ENCODE measurements around the gene UPF3A.
"Not testable (repeated sequence)": the region's sequence is repeated elsewhere in the genome, so short reads cannot be mapped to it uniquely, and the experiment has no call there.

The UPF3A gene

GRCh38 chr13:114281351-114282040, at the start of gene UPF3A:
UPF3A (plus strand) TSS chr13:114281601; CDS start chr13:114281640, 39 bp downstream.
- Histone ChIP-seq H3K36me3 (ENCODE audit: insufficient read depth, low read length) (peaks cover 7% of the 10 kb centered on the region), H3K4me1 (ENCODE audit: insufficient read depth, low read length) (peaks cover 5% of the 10 kb centered on the region; the same call in 1 of the 2 replicates), H3K9ac (ENCODE audit: low read depth, low read length) (peak within 1 kb of the TSS; percentile 98), H3K9me3 (ENCODE audit: control insufficient read depth, insufficient read depth, low read length) (no peaks in the 10 kb centered on the region)

- H3K9ac ChIP-seq (ENCODE audit: low read depth, low read length) = no peak overlapping the region
- no peaks in the 10 kb centered on the region for H3K9me3 ChIP-seq (ENCODE audit: control insufficient read depth, insufficient read depth, low read length)
Measured at GRCh38 chr13:114231886-114232285, 49.5 kb upstream of the UPF3A start.

GRCh38 chr13:114234266-114234644, 47.1 kb upstream of the UPF3A start:
- Histone ChIP-seq H3K9me3 (ENCODE audit: control insufficient read depth, insufficient read depth, low read length) (no peaks in the 10 kb centered on the region), H3K36me3 (ENCODE audit: insufficient read depth, low read length) (peaks cover 13% of the 10 kb centered on the region), H3K9ac (ENCODE audit: low read depth, low read length) (peak overlapping the region; percentile 34; the same call in 1 of the 2 replicates), H3K4me1 (ENCODE audit: insufficient read depth, low read length) (peaks cover 26% of the 10 kb centered on the region)

More at GRCh38 chr13:114231886-114232285, 49.5 kb upstream of the UPF3A start:
- Histone ChIP-seq H3K4me1 (ENCODE audit: insufficient read depth, low read length) (peaks cover 47% of the 10 kb centered on the region), H3K36me3 (ENCODE audit: insufficient read depth, low read length) (no peaks in the 10 kb centered on the region)

GRCh38 chr13:114234645-114235421, 46.6 kb upstream of the UPF3A start, which contains the start of gene CDC16:
CDC16 (plus strand) TSS chr13:114234897; CDS start chr13:114235085, 188 bp downstream.
- H3K36me3 ChIP-seq (ENCODE audit: insufficient read depth, low read length) = peaks cover 18% of the 10 kb centered on the region
- no peaks in the 10 kb centered on the region for H3K9me3 ChIP-seq (ENCODE audit: control insufficient read depth, insufficient read depth, low read length)

GRCh38 chr13:114235697-114236096, 45.7 kb upstream of the UPF3A start:
- Histone ChIP-seq H3K4me1 (ENCODE audit: insufficient read depth, low read length) (peaks cover 12% of the 10 kb centered on the region), H3K9me3 (ENCODE audit: control insufficient read depth, insufficient read depth, low read length) (no peaks in the 10 kb centered on the region), H3K9ac (ENCODE audit: low read depth, low read length) (peak overlapping the region; percentile 91), H3K36me3 (ENCODE audit: insufficient read depth, low read length) (peaks cover 18% of the 10 kb centered on the region)

More at GRCh38 chr13:114234645-114235421, 46.6 kb upstream of the UPF3A start, which contains the start of gene CDC16:
- H3K9ac ChIP-seq (ENCODE audit: low read depth, low read length) = peak within 1 kb of the TSS; percentile 91
- H3K4me1 ChIP-seq (ENCODE audit: insufficient read depth, low read length) = peaks cover 20% of the 10 kb centered on the region

GRCh38 chr13:114236227-114236626, 45.2 kb upstream of the UPF3A start:
- Histone ChIP-seq H3K9ac (ENCODE audit: low read depth, low read length) (peak overlapping the region; percentile 91), H3K9me3 (ENCODE audit: control insufficient read depth, insufficient read depth, low read length) (no peaks in the 10 kb centered on the region), H3K36me3 (ENCODE audit: insufficient read depth, low read length) (peaks cover 20% of the 10 kb centered on the region), H3K4me1 (ENCODE audit: insufficient read depth, low read length) (peaks cover 10% of the 10 kb centered on the region)

- H3K9ac ChIP-seq (ENCODE audit: low read depth, low read length) = no peak overlapping the region
- peaks cover 33% of the 10 kb centered on the region for H3K36me3 ChIP-seq (ENCODE audit: insufficient read depth, low read length)
- H3K4me1 ChIP-seq (ENCODE audit: insufficient read depth, low read length) = peaks cover 10% of the 10 kb centered on the region
- H3K9me3 ChIP-seq (ENCODE audit: control insufficient read depth, insufficient read depth, low read length) = no peaks in the 10 kb centered on the region
Measured at GRCh38 chr13:114237415-114238112, 43.8 kb upstream of the UPF3A start.

GRCh38 chr13:114241918-114242317, 39.5 kb upstream of the UPF3A start:
- Histone ChIP-seq H3K9ac (ENCODE audit: low read depth, low read length) (no peak overlapping the region), H3K36me3 (ENCODE audit: insufficient read depth, low read length) (peaks cover 50% of the 10 kb centered on the region), H3K4me1 (ENCODE audit: insufficient read depth, low read length) (no peaks in the 10 kb centered on the region), H3K9me3 (ENCODE audit: control insufficient read depth, insufficient read depth, low read length) (no peaks in the 10 kb centered on the region)

GRCh38 chr13:114243971-114244370, 37.4 kb upstream of the UPF3A start:
- H3K36me3 ChIP-seq (ENCODE audit: insufficient read depth, low read length) = peaks cover 45% of the 10 kb centered on the region
- H3K9me3 ChIP-seq (ENCODE audit: control insufficient read depth, insufficient read depth, low read length) = no peaks in the 10 kb centered on the region
- no peaks in the 10 kb centered on the region for H3K4me1 ChIP-seq (ENCODE audit: insufficient read depth, low read length)
- no peak overlapping the region for H3K9ac ChIP-seq (ENCODE audit: low read depth, low read length)

- Histone ChIP-seq H3K9me3 (ENCODE audit: control insufficient read depth, insufficient read depth, low read length) (no peaks in the 10 kb centered on the region), H3K36me3 (ENCODE audit: insufficient read depth, low read length) (peaks cover 39% of the 10 kb centered on the region), H3K4me1 (ENCODE audit: insufficient read depth, low read length) (no peaks in the 10 kb centered on the region), H3K9ac (ENCODE audit: low read depth, low read length) (no peak overlapping the region)
Measured at GRCh38 chr13:114244637-114245036, 36.8 kb upstream of the UPF3A start.

GRCh38 chr13:114248011-114248410, 33.4 kb upstream of the UPF3A start:
- Histone ChIP-seq H3K36me3 (ENCODE audit: insufficient read depth, low read length) (peaks cover 31% of the 10 kb centered on the region), H3K9ac (ENCODE audit: low read depth, low read length) (no peak overlapping the region)

GRCh38 chr13:114249077-114249476, 32.3 kb upstream of the UPF3A start:
- no peaks in the 10 kb centered on the region for H3K9me3 ChIP-seq (ENCODE audit: control insufficient read depth, insufficient read depth, low read length)
- H3K4me1 ChIP-seq (ENCODE audit: insufficient read depth, low read length) = no peaks in the 10 kb centered on the region
- H3K36me3 ChIP-seq (ENCODE audit: insufficient read depth, low read length) = peaks cover 32% of the 10 kb centered on the region
- H3K9ac ChIP-seq (ENCODE audit: low read depth, low read length) = no peak overlapping the region

More at GRCh38 chr13:114248011-114248410, 33.4 kb upstream of the UPF3A start:
- Histone ChIP-seq H3K9me3 (ENCODE audit: control insufficient read depth, insufficient read depth, low read length) (no peaks in the 10 kb centered on the region), H3K4me1 (ENCODE audit: insufficient read depth, low read length) (no peaks in the 10 kb centered on the region)

- not testable (repeated sequence) for H3K9me3 ChIP-seq (ENCODE audit: control insufficient read depth, insufficient read depth, low read length); H3K9ac ChIP-seq (ENCODE audit: low read depth, low read length); H3K4me1 ChIP-seq (ENCODE audit: insufficient read depth, low read length)
- peaks cover 26% of the 10 kb centered on the region for H3K36me3 ChIP-seq (ENCODE audit: insufficient read depth, low read length)
Measured at GRCh38 chr13:114251639-114252440, 29.6 kb upstream of the UPF3A start.
